Tibial nerve (tissue), 4 donors: ENCODE measurements around the gene TBC1D32.

Source experiments
- EP300 ChIP-seq, 2 donors: sonication (generic); formaldehyde crosslinking; IDR thresholded peaks; one replicate each; pipeline ENCODE4 v1.6.1; 2017; ENCODE audit warnings: antibody characterized with exemption in 2 of 2, mild to moderate bottlenecking in 1 of 2
- TF ChIP-seq, protein P1 (sequence below), 5 experiments: fragments of 200-600 bp in 3 of 5; fragments of 450-650 bp in 2 of 5; sonication (generic) in 3 of 5; IDR thresholded peaks; one replicate each; pipeline ENCODE4 v1.5.1; 2016 to 2019; ENCODE audit warnings: antibody characterized with exemption in 5 of 5, mild to moderate bottlenecking in 3 of 5, moderate library complexity in 2 of 5

- TF ChIP-seq, protein P1, sequence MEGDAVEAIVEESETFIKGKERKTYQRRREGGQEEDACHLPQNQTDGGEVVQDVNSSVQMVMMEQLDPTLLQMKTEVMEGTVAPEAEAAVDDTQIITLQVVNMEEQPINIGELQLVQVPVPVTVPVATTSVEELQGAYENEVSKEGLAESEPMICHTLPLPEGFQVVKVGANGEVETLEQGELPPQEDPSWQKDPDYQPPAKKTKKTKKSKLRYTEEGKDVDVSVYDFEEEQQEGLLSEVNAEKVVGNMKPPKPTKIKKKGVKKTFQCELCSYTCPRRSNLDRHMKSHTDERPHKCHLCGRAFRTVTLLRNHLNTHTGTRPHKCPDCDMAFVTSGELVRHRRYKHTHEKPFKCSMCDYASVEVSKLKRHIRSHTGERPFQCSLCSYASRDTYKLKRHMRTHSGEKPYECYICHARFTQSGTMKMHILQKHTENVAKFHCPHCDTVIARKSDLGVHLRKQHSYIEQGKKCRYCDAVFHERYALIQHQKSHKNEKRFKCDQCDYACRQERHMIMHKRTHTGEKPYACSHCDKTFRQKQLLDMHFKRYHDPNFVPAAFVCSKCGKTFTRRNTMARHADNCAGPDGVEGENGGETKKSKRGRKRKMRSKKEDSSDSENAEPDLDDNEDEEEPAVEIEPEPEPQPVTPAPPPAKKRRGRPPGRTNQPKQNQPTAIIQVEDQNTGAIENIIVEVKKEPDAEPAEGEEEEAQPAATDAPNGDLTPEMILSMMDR (IDR thresholded peaks at IDR 0.05): no peak
- no peak for TF ChIP-seq EP300 (IDR thresholded peaks at IDR 0.05)
Measured at GRCh38 chr6:121216928-121217327, 117.4 kb downstream of the TBC1D32 start.
